ENCODE measurements around the gene IRF1. TPM values are rescaled to one million over a fixed set of nuclear protein-coding genes. Genes with fewer than 3 reads are reported as not detected.
"Not testable (repeated sequence)": the region's sequence is repeated elsewhere in the genome, so short reads cannot be mapped to it uniquely, and the experiment has no call there.

IRF1 gene
- total RNA-seq, 1 experiment from 2014 or later, result 4.0 TPM

DNA sequence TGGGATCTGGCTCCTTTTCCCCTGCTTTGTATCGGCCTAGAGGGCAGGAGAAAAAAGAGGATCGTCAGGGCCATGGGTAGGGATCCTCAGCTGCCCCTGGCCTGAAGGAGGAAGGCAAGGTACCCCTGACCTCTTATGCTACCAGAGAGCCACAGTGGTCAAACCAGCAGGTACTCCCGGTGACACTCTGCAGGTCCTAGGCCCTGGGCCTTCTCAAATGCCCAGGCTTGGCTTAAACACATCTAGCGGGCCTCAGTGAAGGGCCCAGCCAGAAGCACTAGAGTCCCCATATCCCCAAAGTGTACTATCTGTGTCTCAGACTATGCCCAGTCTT is 3.5 kb downstream of the IRF1 start:
- no peak for DNase-seq (ENCODE audit: low spot score)

GRCh38 chr5:132486318-132487094 is 4.1 kb downstream of the IRF1 start:
- no peak for DNase-seq (ENCODE audit: low spot score)

DNA sequence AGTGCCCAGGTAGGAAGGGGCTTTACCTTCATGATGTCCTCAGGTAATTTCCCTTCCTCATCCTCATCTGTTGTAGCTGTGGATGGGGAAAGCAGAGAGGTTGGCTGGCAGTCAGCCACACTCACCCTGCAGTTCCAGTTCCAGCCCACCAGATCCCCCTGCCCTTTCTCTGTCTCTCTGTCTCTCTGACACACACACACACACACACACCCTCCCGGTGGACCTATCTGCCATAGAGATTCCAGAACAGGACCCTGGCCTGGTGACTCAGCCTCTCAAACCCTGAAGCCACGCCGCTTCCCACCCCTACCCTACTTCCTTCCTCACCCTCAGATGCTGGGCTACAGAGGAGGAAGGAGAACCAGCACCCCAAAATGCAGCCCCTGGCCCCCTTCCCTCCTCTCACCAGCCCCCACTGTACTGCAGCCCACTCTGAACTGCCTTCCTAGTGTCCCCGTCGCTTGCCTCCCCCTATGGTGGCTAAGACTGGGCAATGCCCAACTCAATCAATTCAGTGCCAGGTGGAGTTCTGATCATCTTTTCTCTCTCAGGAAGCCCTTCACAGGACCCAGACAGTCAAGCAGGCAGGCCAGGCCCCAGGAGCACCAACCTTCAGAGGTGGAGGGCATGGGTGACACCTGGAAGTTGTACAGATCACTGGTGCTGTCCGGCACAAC is 4.8 kb downstream of the IRF1 start:
- no peak for DNase-seq (ENCODE audit: low spot score)

DNA sequence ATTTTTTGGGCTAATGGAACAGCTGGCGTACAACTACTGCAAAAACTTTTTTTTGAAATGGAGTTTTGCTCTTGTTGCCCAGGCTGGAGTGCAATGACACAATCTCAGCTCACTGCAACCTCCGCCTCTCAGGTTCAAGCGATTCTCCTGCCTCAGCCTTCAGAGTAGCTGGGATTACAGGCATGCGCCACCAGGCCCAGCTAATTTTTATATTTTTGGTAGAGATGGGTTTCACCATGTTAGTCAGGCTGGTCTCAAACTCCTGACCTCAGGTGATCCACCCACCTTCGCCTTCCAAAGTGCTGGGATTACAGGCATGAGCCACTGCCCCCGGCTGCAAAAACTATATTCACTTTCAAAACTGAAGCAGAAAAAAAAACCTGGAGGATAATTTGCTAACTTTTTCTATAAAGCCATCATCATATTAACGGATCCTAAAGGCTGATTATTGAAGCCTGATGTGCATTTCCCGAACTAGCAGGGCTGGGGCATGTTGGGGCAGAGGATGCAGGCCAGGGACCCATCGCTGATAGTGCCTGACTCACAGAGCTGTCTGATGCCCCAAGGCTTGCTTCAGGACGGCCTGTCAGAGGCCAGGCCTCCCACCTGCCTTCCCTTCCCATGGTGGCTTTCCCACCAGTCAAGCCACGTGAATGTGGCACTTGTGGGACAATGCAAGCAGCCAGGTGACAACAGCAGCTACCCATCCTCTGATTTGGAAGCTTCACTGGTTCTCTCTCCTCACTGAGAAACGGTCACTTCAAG is 5.5 kb downstream of the IRF1 start:
- not testable (repeated sequence) for DNase-seq (ENCODE audit: low spot score)

GRCh38 chr5:132484391-132484725 is 6.2 kb downstream of the IRF1 start:
- DNase-seq (ENCODE audit: low spot score), result no peak

DNA sequence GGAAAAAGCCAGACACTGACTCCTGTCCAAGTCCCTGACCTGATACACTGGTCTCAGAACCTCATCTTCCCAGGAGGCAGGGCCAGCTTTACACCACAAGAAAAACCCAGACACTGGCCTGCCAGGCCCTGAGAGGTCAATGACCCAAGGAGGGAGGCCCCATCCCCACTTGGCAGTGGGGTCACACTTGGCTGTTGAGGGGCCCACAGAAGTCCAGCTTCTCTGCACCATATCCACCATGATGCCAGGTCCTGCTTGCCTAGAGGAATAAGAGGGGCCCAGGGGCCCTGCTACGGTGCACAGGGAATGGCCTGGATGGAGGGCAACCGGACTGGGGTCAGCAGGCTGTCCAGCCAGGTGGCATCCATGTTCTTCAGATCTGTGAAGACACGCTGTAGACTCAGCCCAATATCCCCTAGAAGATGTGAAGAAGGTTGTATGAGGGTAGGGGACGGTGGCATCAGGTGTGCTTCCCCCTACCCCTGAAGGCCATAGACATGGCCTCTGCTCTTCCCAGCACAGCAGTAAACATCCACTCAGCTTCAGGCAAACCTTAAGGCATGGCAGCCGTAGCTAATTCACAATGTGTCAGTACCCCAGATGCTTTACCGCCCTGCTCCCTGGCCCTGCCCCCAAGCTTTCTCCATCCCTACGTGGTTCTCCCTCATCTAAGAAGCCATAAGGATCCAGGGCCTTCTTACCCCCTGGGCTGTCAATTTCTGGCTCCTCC is 6.7 kb downstream of the IRF1 start:
- DNase-seq (ENCODE audit: low spot score), result no peak

GRCh38 chr5:132483101-132483500 is 7.5 kb downstream of the IRF1 start:
- no peak for DNase-seq (ENCODE audit: low spot score)

GRCh38 chr5:132481596-132482211 is 8.9 kb downstream of the IRF1 start:
- DNase-seq (ENCODE audit: low spot score), result no peak

DNA sequence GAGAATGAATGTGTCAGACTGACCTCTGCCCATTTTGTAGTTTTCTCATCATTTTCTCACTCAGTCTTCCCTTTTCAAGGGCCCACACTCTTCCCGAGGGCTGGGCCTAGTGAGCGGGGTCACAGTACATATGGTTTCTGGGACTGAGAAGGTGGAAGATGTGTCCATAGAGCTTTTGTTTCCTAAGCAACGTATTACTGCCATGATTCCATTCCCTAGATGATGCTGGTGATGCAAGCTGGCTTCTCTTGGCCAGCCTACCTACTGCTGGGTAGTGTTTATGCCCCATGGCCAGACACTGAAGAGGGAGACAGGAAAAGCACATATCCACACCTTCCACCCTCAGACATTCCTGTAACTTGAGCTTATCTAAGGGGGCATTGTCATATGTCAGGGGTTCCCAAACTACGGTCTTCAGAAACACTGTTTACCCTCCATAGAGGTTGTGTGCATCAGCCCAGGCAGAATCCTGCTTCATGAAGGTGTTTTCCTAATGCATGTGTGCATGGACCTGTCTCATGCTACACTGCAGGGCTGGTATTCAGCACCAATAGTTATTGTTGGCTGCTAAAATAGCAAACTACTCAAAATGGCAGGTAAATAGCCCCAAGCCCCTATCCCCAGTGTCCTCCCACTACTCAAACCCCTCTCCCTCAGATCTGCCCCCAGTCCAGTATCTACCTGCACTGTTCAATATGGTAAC is 9.5 kb downstream of the IRF1 start:
- no peak for DNase-seq (ENCODE audit: low spot score)

GRCh38 chr5:132480546-132480892 is 10.1 kb downstream of the IRF1 start:
- no peak for DNase-seq (ENCODE audit: low spot score)

- no peak for DNase-seq (ENCODE audit: low spot score)
Observed at GRCh38 chr5:132480042-132480441, 10.5 kb downstream of the IRF1 start.

DNA sequence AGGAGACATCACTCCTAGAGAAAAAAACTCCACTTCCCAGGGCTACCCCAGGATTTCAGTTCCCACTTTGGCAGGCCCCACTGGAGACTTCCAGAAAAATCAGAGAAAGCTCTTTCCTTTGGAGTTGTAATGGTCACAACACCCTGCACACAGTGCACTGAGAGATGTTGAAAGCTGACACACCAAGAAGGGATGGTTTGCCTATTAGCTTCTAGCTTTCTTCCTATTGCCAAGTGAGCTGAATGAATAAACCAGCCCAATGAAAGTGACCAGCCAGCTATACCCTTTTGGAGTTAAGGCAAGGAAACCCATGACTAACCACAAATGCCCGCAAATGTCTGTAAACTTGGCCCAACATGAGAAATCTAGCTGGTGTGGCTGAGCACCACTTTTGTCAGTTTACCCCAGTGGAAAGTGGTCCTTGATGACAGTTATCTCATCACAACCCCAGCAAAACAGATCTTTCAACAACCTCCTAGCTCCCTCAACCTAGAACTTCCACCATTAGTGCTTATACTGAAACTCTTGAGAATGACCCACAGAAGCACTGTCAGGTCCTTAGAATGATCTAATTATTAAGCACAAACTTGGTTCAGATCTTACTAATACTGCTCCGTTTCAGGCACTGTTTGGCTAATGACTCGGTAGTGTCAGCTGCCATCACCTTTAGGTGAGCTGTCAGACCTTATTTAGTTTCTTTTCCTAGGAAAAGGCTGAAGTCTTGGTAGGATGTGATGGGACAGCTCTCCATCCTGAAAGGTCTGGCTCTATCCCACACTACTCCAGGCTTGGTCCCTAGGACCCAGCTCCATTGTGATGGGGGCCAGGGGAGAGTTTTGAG is 11.2 kb downstream of the IRF1 start:
- DNase-seq (ENCODE audit: low spot score), result no peak

DNA sequence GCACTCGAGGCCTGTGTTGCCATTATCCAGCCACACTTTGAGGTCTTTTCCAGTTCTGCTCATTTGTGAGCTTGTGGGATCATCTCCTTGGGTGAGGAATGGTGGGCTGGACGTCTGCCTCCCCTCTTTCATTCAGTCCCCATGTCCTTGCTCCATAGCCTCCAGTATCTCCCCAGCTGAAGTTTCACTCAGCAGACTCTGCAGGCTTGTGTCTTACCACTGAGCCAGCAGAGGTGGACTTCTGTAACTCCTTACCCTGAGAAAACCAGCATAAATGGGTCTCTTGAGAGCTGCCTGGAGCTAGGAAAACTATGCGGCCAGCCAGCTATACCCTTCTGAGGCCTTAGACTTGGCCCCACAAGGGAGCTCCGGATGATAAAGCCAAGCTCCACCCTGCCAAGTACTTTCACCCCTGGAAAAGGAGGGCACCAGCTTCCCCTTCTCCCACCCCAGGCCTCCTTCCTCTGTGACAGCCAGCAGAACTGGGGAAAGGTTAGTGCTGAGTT is 12.2 kb downstream of the IRF1 start:
- DNase-seq (ENCODE audit: low spot score), result no peak

DNA sequence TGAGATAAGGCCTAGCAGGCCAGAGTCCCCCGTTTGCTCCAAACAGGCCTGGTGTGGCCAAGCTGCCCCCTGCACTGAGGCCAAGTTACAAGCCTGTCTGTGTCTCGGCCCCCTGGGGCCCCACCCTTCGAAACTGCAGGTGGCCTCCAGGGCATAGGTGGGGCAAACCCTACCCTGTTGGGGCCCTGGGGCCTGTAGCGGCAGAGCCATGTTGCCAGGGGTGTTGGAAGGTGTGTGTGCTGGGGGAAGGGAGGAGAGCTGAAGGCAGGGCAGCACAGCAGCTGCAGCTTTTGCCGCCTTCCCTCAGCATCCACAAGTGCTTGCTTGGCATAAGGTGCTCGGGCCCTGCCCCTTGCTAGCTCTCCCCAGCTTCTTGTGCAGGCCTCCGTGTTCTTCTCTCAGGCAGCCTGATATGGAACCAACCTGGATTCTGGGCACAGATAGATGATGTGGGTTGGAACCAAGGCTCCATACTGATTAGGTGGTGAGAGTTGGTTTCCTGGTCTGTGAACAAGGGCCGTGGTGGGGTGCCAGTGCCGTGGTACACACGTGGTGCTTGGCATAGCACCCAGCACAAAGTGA is 12.7 kb downstream of the IRF1 start:
- DNase-seq (ENCODE audit: low spot score), result no peak

DNA sequence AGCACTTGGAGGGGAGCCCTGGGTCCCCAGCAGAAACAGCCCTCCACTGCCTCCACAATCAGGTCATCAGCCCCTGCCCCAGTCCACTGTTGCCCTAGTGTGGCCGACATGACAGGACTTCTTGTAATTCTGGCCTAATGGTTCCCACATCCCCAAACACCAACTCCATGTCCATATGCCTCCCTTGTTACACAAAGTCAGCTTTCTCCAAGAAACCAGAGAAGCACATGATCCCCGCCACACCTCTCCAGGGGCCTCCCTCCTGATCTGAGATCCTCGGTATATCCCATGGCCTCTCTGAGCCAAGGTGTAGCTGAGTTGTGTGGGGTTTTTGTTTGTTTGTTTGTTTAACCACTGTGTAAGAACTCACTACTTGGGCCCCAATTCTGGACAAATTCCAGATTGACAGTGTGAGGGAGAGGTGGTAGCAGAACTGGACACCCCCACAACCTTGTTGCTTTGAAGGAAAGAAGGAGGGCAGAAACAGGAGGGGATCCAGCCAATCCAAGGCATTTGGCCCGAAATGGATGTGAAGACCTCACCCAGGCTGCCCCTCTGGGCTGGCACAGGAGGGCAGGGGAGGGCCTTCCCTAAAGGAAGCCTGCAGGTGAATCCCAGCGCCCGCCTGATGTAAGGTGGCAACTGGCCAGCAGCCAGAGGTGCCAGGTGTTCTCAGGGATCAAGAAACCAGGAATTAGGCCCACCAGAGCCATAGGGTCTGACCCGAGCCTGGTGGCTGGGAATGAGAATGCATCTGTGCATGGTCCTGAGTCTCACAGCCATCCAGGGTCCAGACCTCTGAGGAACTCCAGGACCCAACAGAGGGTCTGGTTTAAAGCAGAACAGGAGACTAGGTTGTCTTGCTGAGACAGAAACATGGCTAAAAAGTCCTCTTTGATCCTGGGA is 13.4 kb downstream of the IRF1 start:
- no peak for DNase-seq (ENCODE audit: low spot score)

GRCh38 chr5:132475987-132476875 is 14.3 kb downstream of the IRF1 start:
- DNase-seq (ENCODE audit: low spot score), result no peak

GRCh38 chr5:132475497-132475882 is 15.1 kb downstream of the IRF1 start:
- no peak for DNase-seq (ENCODE audit: low spot score)

All from A172 (cell line).